AG09319 (cell line): Measurements from ENCODE around the gene GRN.
A peak's percentile ranks its signal among the peaks of the same experiment; 100 is the strongest.
"Not testable (repeated sequence)": the region's sequence is repeated elsewhere in the genome, so short reads cannot be mapped to it uniquely, and the experiment has no call there.

ENCODE experiments used
- DNase-seq: peaks from one replicate; pipeline ENCODE4 v3.0.0-alpha.2; 2010; ENCODE audit warnings: low read depth; ENCODE audit errors: extremely low read depth
- CTCF ChIP-seq: IDR thresholded peaks from 2 replicates; pipeline ENCODE4 v1.5.1; 2011; ENCODE audit warnings: low read depth, mild to moderate bottlenecking, inconsistent platforms, low read length, moderate library complexity

The GRN gene

GRCh38 chr17:44331249-44331760, 13.8 kb upstream of the GRN start:
- DNase-seq, result no peak
- TF ChIP-seq CTCF, result peak; percentile 67

GRCh38 chr17:44333371-44333770, 11.7 kb upstream of the GRN start:
- no peak for TF ChIP-seq CTCF
- DNase-seq, result no peak

- no peak for TF ChIP-seq CTCF
- DNase-seq, result no peak
These were observed 10.8 kb upstream of the GRN start for GRCh38 chr17:44334315-44334714.

GRCh38 chr17:44334727-44335126, 10.4 kb upstream of the GRN start:
- DNase-seq, result no peak
- no peak for TF ChIP-seq CTCF

GRCh38 chr17:44335564-44335963, 9.5 kb upstream of the GRN start:
- no peak for TF ChIP-seq CTCF
- DNase-seq, result no peak

- TF ChIP-seq CTCF, result no peak
- DNase-seq, result no peak
These were observed 9.1 kb upstream of the GRN start for GRCh38 chr17:44335968-44336367.

- TF ChIP-seq CTCF, result no peak
- no peak for DNase-seq
These were observed 6.4 kb upstream of the GRN start for GRCh38 chr17:44338702-44339101.

- DNase-seq, result not testable (repeated sequence)
These were observed 4.5 kb upstream of the GRN start for GRCh38 chr17:44340553-44340952.
